ENCODE data around the gene PAX2.

PAX2 gene

DNA sequence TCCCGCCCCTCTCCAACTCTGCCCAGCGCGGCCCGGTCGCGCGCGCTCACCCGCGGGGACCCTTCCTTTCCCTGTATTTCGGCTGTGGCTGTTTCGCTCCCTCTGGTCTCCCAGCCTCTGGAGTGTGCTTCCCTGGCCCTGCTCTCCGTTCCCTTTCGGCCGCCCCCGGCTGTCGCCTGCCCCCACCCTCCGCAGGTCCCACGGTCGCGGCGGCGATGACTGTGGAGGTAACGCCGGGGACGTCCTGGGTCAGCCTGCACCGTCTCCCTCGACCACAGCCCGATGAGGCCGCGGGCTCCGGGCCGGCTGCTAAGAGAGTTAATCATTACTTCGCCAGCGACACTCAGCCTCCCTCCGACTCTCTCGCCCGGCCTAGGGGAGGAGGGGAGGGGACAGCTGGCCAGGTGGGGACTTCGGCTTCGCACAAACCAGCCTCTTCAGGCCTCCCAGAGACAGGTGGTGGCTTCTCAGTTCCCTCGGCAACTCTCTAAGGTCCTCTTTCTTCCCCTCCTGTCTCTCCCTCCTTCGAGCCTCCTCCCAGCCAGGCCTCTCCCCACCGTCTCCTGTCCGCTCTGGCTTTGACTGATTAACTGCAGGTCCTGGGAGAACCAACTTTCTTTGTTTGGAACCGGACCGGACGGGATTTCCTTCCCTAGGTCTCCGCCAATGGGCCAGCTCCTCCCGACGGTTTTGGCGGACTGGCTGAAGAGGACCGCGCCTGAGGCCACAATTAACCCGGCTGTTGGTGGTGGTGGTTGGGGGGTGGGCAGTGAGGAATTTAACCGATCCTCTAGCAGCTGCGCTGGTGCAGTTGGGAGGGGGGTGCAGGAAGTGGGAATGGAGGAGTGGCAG is 5.6 kb upstream of the PAX2 start:
- no peak overlapping the region for H3K9ac ChIP-seq (ENCODE audit: low read depth in 1 of 2, low read length in 2 of 2)
- H3K4me3 ChIP-seq (ENCODE audit: low read length in 2 of 2): no peak overlapping the region
- H3K36me3 ChIP-seq (ENCODE audit: control insufficient read depth in 2 of 2, insufficient read depth in 2 of 2, low read length in 2 of 2): no peaks in the 10 kb centered on the region
- H3K4me1 ChIP-seq (ENCODE audit: control insufficient read depth in 2 of 2, insufficient read depth in 2 of 2, low read length in 2 of 2): peaks cover 0 to 7% of the 10 kb centered on the region in 2 donors
- peaks cover 87 to 94% of the 10 kb centered on the region in 2 donors for H3K27me3 ChIP-seq (ENCODE audit: control insufficient read depth in 2 of 2, insufficient read depth in 2 of 2, low read length in 2 of 2)
- H3K9me3 ChIP-seq (ENCODE audit: control insufficient read depth in 2 of 2, low read length in 2 of 2): no peaks in the 10 kb centered on the region
- no peak overlapping the region for H3K27ac ChIP-seq (ENCODE audit: low read depth in 2 of 2, low read length in 2 of 2)

DNA sequence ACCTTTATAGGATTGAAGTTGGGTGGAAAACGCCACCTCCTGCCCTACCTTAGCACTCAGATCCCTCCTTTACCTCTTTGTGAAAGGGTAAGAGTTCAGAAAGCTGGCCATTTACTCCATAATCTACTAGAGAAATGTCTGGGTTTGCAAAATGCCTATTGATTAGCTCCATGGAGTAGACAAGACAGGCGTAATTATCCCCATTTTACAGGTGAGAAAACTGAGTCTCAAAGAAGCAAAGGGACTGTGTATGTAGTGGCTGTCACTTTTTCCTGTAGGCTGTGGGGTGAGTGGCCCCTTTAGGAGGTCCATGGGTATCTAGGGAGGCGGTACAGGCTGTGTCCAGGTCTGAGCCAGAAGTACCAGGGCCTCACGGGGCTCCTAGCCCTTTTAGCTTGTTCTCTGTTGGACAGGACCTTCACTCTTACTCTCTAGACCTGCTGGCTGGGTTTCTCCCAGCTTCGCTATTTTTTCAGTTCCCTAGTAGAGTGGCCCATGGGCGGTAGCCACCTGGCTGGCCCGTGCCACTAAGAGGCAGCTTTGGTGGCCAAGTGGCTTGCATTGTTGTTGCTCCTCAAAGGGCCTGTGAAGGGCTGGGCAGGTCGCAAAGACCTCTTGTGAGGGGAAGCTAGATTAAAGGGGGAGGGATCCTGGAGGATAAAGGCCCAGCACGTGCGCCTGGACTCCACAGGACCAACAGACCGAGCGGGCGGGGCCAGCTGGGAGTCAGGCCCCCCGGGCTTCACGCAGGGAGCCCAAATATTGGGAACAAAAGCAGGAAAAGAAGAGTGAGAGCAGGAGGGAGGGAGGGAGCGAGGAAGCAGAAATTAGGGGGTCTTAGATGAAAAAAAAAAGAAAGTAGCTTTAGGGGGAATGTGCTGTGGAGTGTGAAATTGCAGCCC is 4.7 kb upstream of the PAX2 start:
- no peaks in the 10 kb centered on the region for H3K36me3 ChIP-seq (ENCODE audit: control insufficient read depth in 2 of 2, insufficient read depth in 2 of 2, low read length in 2 of 2)
- no peak overlapping the region for H3K27ac ChIP-seq (ENCODE audit: low read depth in 2 of 2, low read length in 2 of 2)
- peaks cover 0 to 7% of the 10 kb centered on the region in 2 donors for H3K4me1 ChIP-seq (ENCODE audit: control insufficient read depth in 2 of 2, insufficient read depth in 2 of 2, low read length in 2 of 2)
- peaks cover 83 to 91% of the 10 kb centered on the region in 2 donors for H3K27me3 ChIP-seq (ENCODE audit: control insufficient read depth in 2 of 2, insufficient read depth in 2 of 2, low read length in 2 of 2)
- H3K4me3 ChIP-seq (ENCODE audit: low read length in 2 of 2): no peak overlapping the region
- no peak overlapping the region for H3K9ac ChIP-seq (ENCODE audit: low read depth in 1 of 2, low read length in 2 of 2)
- H3K9me3 ChIP-seq (ENCODE audit: control insufficient read depth in 2 of 2, low read length in 2 of 2): no peaks in the 10 kb centered on the region

DNA sequence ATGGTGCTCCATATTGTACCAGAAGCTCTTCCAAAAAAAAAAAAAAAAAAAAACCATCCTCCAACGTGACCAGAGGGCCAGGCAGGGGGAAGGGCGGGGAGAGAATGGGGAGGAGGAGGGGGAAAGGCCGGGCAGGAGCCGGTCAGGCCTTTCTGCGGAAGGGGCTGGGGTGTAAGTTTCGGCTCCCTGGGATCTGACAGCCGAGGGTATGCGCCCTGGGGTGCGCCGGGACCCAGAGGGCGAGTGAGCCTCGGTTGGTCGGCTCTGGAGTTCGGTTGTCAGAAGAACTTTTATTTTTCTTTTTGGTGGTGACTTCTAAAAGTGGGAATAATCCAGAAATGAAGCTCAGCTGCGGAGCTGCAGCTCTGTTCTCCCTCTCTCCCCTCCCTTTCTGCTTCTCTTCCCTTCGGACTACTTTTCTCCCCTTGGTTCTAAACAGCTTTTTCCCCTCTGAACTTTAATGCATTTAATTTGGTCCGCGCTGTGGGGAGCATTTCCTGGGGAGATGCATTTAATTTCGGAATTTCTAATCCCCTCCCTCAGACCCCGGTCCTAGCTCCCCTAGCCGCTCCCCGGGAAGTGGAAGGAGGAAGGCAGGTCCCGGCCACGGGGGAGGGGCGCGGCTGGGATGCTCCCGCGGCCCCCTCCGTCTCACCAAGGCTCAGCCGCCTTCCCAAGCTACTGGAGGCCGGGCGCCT is 3.9 kb upstream of the PAX2 start:
- no peaks in the 10 kb centered on the region for H3K9me3 ChIP-seq (ENCODE audit: control insufficient read depth in 2 of 2, low read length in 2 of 2)
- H3K9ac ChIP-seq (ENCODE audit: low read depth in 1 of 2, low read length in 2 of 2): no peak overlapping the region
- H3K4me3 ChIP-seq (ENCODE audit: low read length in 2 of 2): no peak overlapping the region
- H3K27me3 ChIP-seq (ENCODE audit: control insufficient read depth in 2 of 2, insufficient read depth in 2 of 2, low read length in 2 of 2): peaks cover 80 to 89% of the 10 kb centered on the region in 2 donors
- H3K36me3 ChIP-seq (ENCODE audit: control insufficient read depth in 2 of 2, insufficient read depth in 2 of 2, low read length in 2 of 2): no peaks in the 10 kb centered on the region
- H3K4me1 ChIP-seq (ENCODE audit: control insufficient read depth in 2 of 2, insufficient read depth in 2 of 2, low read length in 2 of 2): peaks cover 0 to 7% of the 10 kb centered on the region in 2 donors
- H3K27ac ChIP-seq (ENCODE audit: low read depth in 2 of 2, low read length in 2 of 2): no peak overlapping the region

DNA sequence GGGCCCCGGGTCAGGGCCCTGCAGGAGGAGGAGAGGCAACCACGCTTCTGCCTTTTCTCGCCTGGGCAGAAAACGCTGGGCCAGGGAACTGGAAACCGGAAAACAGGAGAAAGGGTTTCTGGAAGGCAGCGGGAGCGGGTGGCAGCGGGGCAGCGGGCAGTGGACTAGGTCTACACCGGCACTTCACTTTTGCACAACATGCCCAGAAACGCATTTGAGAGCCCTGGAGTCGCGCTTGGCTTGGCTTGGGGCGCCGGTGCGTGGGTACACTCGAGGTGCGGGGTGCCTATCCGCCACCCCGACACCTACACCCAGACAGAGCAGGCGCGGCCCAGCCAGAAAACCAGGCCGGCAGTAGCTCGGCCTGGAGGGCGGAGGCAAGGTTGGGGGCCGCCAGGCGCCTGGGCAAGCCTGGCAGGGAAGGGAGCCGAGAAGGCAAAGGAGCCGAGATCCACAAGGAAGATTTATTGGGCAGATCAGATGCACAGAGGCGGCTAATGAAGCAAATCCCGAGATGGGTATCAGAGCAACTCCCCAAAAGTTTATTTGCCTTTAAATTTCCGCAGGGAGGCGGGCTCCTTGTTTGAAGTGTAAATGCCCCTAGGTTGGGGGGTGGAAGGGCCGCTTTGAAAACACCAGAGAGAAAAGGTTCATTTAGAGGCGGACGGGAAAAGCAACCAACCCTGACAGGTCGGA is 3.2 kb upstream of the PAX2 start:
- H3K27ac ChIP-seq (ENCODE audit: low read depth in 2 of 2, low read length in 2 of 2): no peak overlapping the region
- H3K4me1 ChIP-seq (ENCODE audit: control insufficient read depth in 2 of 2, insufficient read depth in 2 of 2, low read length in 2 of 2): peaks cover 0 to 7% of the 10 kb centered on the region in 2 donors
- no peak overlapping the region for H3K9ac ChIP-seq (ENCODE audit: low read depth in 1 of 2, low read length in 2 of 2)
- H3K4me3 ChIP-seq (ENCODE audit: low read length in 2 of 2): no peak overlapping the region
- no peaks in the 10 kb centered on the region for H3K9me3 ChIP-seq (ENCODE audit: control insufficient read depth in 2 of 2, low read length in 2 of 2)
- peaks cover 81 to 89% of the 10 kb centered on the region in 2 donors for H3K27me3 ChIP-seq (ENCODE audit: control insufficient read depth in 2 of 2, insufficient read depth in 2 of 2, low read length in 2 of 2)
- H3K36me3 ChIP-seq (ENCODE audit: control insufficient read depth in 2 of 2, insufficient read depth in 2 of 2, low read length in 2 of 2): no peaks in the 10 kb centered on the region

DNA sequence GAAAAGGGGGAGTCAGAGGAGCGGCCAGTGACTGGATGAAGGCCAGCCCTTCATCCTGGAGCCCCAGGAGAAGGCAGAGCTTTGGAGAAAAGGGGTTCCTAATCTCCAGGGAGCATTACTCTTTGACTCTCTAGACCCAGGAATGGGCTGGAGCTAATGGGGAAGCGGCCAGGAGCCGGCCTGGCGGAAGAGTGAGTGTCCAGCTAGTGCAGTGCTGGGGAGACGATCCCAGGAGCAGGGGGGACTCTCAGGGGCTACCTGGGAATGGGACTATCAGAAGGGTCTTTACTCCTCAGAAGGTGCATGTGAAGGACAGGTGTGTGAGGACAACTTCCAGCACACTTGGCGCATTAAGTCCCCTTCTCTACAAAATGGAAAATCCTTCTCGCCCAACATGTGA is 2.4 kb upstream of the PAX2 start:
- Histone ChIP-seq H3K4me3 (ENCODE audit: low read length in 2 of 2) (no peak overlapping the region), H3K36me3 (ENCODE audit: control insufficient read depth in 2 of 2, insufficient read depth in 2 of 2, low read length in 2 of 2) (no peaks in the 10 kb centered on the region), H3K9me3 (ENCODE audit: control insufficient read depth in 2 of 2, low read length in 2 of 2) (no peaks in the 10 kb centered on the region), H3K27me3 (ENCODE audit: control insufficient read depth in 2 of 2, insufficient read depth in 2 of 2, low read length in 2 of 2) (peaks cover 74 to 89% of the 10 kb centered on the region in 2 donors), H3K4me1 (ENCODE audit: control insufficient read depth in 2 of 2, insufficient read depth in 2 of 2, low read length in 2 of 2) (peaks cover 0 to 5% of the 10 kb centered on the region in 2 donors), H3K27ac (ENCODE audit: low read depth in 2 of 2, low read length in 2 of 2) (no peak overlapping the region), H3K9ac (ENCODE audit: low read depth in 1 of 2, low read length in 2 of 2) (no peak overlapping the region)

DNA sequence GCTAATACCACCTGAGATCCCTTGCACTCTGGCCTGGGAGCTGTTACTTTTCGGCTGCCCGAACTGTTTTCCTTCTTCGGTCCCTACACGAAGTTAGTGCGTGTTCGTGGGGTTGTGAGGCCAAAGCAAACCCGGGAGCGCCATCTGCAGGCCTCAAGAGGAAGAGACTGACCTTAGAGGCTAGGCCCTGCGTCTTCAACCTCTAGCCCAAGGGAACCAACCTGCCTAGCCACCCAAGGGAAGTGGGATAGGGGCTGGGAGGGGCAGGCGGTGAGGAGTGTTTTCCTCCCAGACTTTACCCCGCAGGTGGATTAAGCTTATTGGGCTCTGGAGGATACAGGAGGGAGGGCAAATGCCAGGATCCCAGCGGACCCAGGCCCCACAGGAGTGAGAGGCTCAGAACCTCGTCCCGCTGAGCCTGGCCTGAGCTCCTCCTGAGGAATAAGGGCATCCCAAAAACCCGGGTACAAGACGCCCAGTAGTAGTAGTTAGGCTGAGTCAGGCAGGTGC is 1.7 kb upstream of the PAX2 start:
- H3K36me3 ChIP-seq (ENCODE audit: control insufficient read depth in 2 of 2, insufficient read depth in 2 of 2, low read length in 2 of 2): no peaks in the 10 kb centered on the region
- no peak overlapping the region for H3K9ac ChIP-seq (ENCODE audit: low read depth in 1 of 2, low read length in 2 of 2)
- H3K27me3 ChIP-seq (ENCODE audit: control insufficient read depth in 2 of 2, insufficient read depth in 2 of 2, low read length in 2 of 2): peaks cover 72 to 88% of the 10 kb centered on the region in 2 donors
- no peaks in the 10 kb centered on the region for H3K9me3 ChIP-seq (ENCODE audit: control insufficient read depth in 2 of 2, low read length in 2 of 2)
- no peak overlapping the region for H3K4me3 ChIP-seq (ENCODE audit: low read length in 2 of 2)
- H3K27ac ChIP-seq (ENCODE audit: low read depth in 2 of 2, low read length in 2 of 2): no peak overlapping the region
- H3K4me1 ChIP-seq (ENCODE audit: control insufficient read depth in 2 of 2, insufficient read depth in 2 of 2, low read length in 2 of 2): peaks cover 0 to 5% of the 10 kb centered on the region in 2 donors

DNA sequence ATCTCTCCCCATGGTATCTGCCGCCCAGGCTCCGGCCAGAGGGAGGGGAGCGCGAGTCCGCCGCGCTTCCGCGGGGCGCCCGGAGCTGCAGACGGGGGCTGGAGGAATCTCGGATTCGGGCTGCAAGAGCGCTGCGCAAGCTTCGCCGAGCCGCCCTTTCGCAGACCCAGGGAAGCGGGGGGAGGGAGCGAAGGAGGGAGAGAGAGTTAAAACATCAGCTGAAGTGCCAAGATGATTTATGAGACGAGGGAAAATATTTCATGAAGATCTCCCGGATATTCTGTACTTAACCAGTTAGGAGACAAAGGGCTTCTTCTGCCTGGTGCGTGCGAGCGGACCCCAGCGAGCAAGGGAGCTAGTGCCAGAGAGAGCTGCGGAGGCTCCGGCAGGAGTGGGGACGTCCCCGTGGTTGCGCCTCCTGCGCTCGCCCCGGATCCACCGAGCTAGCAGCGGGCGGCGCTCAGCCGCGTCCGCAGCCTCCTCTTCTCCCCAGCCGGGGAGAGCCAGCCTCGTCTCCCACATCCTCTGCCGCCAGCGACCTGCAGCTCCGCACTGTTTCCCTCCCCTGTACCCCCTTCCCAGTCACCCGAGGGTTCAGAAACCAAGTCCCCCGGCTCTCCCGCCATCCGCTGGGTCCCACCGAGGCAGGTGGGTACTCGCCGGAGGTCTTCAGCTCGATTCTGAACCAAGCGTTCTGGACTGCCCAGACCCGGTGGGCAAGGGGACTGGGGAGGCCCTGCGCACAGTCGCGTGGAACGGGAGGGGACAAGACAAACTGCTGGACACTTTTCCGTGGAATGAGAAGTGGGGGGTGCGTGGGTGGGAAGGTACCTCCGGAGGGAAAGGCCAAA is 1.0 kb upstream of the PAX2 start:
- no peak overlapping the region for H3K9ac ChIP-seq (ENCODE audit: low read depth in 1 of 2, low read length in 2 of 2)
- peaks cover 0 to 5% of the 10 kb centered on the region in 2 donors for H3K4me1 ChIP-seq (ENCODE audit: control insufficient read depth in 2 of 2, insufficient read depth in 2 of 2, low read length in 2 of 2)
- H3K36me3 ChIP-seq (ENCODE audit: control insufficient read depth in 2 of 2, insufficient read depth in 2 of 2, low read length in 2 of 2): no peaks in the 10 kb centered on the region
- H3K27ac ChIP-seq (ENCODE audit: low read depth in 2 of 2, low read length in 2 of 2): no peak overlapping the region
- H3K9me3 ChIP-seq (ENCODE audit: control insufficient read depth in 2 of 2, low read length in 2 of 2): no peaks in the 10 kb centered on the region
- H3K4me3 ChIP-seq (ENCODE audit: low read length in 2 of 2): no peak overlapping the region
- H3K27me3 ChIP-seq (ENCODE audit: control insufficient read depth in 2 of 2, insufficient read depth in 2 of 2, low read length in 2 of 2): peaks cover 70 to 88% of the 10 kb centered on the region in 2 donors

DNA sequence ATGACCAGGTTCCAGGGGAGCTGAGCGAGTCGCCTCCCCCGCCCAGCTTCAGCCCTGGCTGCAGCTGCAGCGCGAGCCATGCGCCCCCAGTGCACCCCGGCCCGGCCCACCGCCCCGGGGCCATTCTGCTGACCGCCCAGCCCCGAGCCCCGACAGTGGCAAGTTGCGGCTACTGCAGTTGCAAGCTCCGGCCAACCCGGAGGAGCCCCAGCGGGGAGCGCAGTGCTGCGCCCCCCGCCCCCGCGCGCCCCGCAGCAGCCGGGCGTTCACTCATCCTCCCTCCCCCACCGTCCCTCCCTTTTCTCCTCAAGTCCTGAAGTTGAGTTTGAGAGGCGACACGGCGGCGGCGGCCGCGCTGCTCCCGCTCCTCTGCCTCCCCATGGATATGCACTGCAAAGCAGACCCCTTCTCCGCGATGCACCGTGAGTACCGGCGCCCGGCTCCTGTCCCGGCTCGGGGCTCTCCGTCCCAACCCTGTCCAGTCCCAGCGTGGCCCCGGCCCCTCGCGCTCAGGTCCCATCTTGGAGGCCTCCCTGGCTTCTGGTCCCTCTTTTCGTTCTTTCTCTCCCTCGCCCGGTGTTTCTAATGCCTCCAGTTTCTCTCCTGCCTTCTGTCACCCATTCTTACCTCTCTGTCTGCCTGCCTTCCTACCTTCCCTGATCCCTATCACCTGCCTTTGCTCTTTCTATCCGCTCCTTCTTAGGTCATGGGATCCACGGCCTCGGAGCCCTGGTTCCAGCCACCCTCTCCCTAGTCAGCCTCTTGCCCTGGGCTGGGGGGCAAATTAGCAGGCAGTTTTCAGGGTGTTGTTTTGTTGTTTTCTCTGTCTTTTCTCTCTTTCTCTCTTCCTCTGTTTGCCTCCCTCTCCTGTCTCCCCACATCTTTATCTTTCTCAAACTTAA is 751 bp downstream of the PAX2 start:
- Histone ChIP-seq H3K27ac (ENCODE audit: low read depth in 2 of 2, low read length in 2 of 2) (no peak overlapping the region), H3K9ac (ENCODE audit: low read depth in 1 of 2, low read length in 2 of 2) (no peak overlapping the region), H3K9me3 (ENCODE audit: control insufficient read depth in 2 of 2, low read length in 2 of 2) (no peaks in the 10 kb centered on the region), H3K4me3 (ENCODE audit: low read length in 2 of 2) (no peak overlapping the region), H3K4me1 (ENCODE audit: control insufficient read depth in 2 of 2, insufficient read depth in 2 of 2, low read length in 2 of 2) (peaks cover 0 to 5% of the 10 kb centered on the region in 2 donors), H3K27me3 (ENCODE audit: control insufficient read depth in 2 of 2, insufficient read depth in 2 of 2, low read length in 2 of 2) (peaks cover 70 to 89% of the 10 kb centered on the region in 2 donors), H3K36me3 (ENCODE audit: control insufficient read depth in 2 of 2, insufficient read depth in 2 of 2, low read length in 2 of 2) (no peaks in the 10 kb centered on the region)

Data from mucosa of rectum (tissue), 2 donors.